ENCODE measurements around the gene ELP5. TPM values are rescaled to one million over a fixed set of nuclear protein-coding genes. Genes with fewer than 3 reads are reported as not detected.

ELP5 gene
- total RNA-seq, 4 donors from 2014 or later = 10.8 to 20.6 (median 17.1) TPM

DNA sequence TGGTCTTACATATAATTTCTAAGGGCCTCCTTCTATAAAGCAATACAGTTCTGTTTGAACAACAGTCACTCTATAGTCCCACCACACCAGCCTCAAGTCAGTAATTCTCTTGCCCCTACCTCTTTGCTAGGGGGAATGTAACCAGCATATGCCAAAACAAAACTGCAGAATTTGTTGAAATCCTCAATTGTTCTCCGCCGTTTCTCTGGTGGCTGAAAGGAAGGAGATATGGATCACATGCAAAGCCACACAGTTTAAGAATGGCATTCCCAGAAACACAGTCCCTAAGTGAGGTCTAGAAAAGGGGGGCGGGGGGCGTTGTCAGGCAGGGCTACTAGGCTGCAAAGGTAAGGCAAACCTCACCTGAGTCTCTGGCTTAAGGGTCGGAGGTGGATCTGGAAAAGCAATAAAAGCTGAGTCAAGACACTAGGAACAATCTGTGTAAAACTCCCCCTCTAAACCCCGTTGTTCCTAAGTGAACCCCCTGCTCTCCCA lies 14.7 kb upstream of the ELP5 start:
- intact Hi-C loops (cut with DNase I; ENCODE audit: low total_unique reads) = no loop called here
- 20 to 28% methylated on average over 6 of the region's 6 CpGs for WGBS, 2 donors
- TF ChIP-seq POLR2A (IDR thresholded peaks at IDR 0.05) = no peak
- TF ChIP-seq, protein P1, sequence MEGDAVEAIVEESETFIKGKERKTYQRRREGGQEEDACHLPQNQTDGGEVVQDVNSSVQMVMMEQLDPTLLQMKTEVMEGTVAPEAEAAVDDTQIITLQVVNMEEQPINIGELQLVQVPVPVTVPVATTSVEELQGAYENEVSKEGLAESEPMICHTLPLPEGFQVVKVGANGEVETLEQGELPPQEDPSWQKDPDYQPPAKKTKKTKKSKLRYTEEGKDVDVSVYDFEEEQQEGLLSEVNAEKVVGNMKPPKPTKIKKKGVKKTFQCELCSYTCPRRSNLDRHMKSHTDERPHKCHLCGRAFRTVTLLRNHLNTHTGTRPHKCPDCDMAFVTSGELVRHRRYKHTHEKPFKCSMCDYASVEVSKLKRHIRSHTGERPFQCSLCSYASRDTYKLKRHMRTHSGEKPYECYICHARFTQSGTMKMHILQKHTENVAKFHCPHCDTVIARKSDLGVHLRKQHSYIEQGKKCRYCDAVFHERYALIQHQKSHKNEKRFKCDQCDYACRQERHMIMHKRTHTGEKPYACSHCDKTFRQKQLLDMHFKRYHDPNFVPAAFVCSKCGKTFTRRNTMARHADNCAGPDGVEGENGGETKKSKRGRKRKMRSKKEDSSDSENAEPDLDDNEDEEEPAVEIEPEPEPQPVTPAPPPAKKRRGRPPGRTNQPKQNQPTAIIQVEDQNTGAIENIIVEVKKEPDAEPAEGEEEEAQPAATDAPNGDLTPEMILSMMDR (IDR thresholded peaks at IDR 0.05) = no peak

GRCh38 chr17:7237761-7238419 lies 14.1 kb upstream of the ELP5 start:
- DNase-seq (ENCODE audit: low spot score in 2 of 2) = peak in 1 of 2 donors; percentile 96
- peak overlapping the region; percentile 99 for H3K4me3 ChIP-seq (ENCODE audit: low read depth, poor library complexity, severe bottlenecking)
- 0 to 1% methylated on average over 40 to 44 of the region's 73 CpGs for WGBS, 2 donors
- intact Hi-C loops (cut with DNase I; ENCODE audit: low total_unique reads) = no loop called here
- TF ChIP-seq, protein P1 (IDR thresholded peaks at IDR 0.05) = no peak
- TF ChIP-seq POLR2A (IDR thresholded peaks at IDR 0.05) = no peak

More for the DNA sequence above, 14.7 kb upstream of the ELP5 start:
- H3K4me3 ChIP-seq (ENCODE audit: low read depth, poor library complexity, severe bottlenecking) = no peak overlapping the region
- no peak for DNase-seq (ENCODE audit: low spot score in 2 of 2)

DNA sequence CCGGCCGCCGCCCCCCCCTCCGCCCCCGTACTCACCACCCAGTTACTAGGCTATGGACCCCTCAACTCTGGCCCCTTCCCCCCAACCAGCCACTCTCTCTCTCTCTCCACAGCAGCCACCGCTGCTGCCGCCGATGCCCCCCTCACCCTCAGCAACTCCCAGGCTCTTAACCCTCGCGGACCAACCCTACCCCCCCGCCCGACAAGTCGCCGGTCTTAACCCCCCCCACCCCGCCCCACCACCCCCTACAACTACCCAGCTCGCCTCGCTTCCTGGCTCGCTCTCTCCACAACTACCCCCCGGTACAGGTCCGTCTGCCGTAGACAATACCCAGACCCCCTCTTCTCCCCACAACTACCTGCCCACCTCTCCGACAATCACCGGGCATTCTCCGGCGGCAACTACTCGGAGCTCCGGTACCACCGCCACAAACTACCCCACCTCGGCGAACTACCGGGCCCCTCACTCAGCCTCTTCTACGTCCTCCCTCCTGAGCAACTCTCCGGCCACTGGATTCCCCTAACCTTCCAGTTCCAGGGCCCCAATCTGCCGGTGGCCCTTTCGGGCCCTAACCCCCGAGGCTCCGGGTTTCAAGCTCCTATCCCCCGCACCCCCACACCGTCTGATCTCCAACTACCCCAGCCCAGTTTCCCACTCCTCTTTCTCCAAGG lies 13.5 kb upstream of the ELP5 start:
- DNase-seq (ENCODE audit: low spot score in 2 of 2) = no peak
- TF ChIP-seq, protein P1 (IDR thresholded peaks at IDR 0.05) = no peak
- no peak for TF ChIP-seq POLR2A (IDR thresholded peaks at IDR 0.05)
- peak overlapping the region; percentile 99 for H3K4me3 ChIP-seq (ENCODE audit: low read depth, poor library complexity, severe bottlenecking)
- intact Hi-C loops (cut with DNase I; ENCODE audit: low total_unique reads) = no loop called here
- 0 to 1% methylated on average over 26 to 31 of the region's 39 CpGs for WGBS, 2 donors

GRCh38 chr17:7239091-7240027 lies 12.7 kb upstream of the ELP5 start, which contains the start of gene PHF23:
Gene PHF23, minus strand, starts transcription at chr17:7239457. Its CDS starts 178 bp downstream, at chr17:7239279.
- 1% methylated on average over 67 to 72 of the region's 72 CpGs for WGBS, 2 donors
- intact Hi-C loops (cut with DNase I; ENCODE audit: low total_unique reads) = no loop called here
- TF ChIP-seq POLR2A (IDR thresholded peaks at IDR 0.05) = peak in 1 of 2 donors; percentile 40
- TF ChIP-seq, protein P1 (IDR thresholded peaks at IDR 0.05) = peak in 1 of 3 donors; percentile 64
- peak; percentile 99 to 100 for DNase-seq (ENCODE audit: low spot score in 2 of 2)
- peak within 1 kb of the TSS; percentile 99 for H3K4me3 ChIP-seq (ENCODE audit: low read depth, poor library complexity, severe bottlenecking)

- TF ChIP-seq POLR2A (IDR thresholded peaks at IDR 0.05) = no peak
- TF ChIP-seq, protein P1 (IDR thresholded peaks at IDR 0.05) = no peak
- no peak overlapping the region for H3K4me3 ChIP-seq (ENCODE audit: low read depth, poor library complexity, severe bottlenecking)
- no peak for DNase-seq (ENCODE audit: low spot score in 2 of 2)
- intact Hi-C loops (cut with DNase I; ENCODE audit: low total_unique reads) = no loop called here
- 58 to 68% methylated on average over 4 of the region's 4 CpGs for WGBS, 2 donors
Observed at GRCh38 chr17:7240375-7240774, 11.6 kb upstream of the ELP5 start.
